GM12878 (cell line): ENCODE data around the gene C16orf86. TPM values are rescaled to one million over a fixed set of nuclear protein-coding genes. Genes with fewer than 3 reads are reported as not detected.

ENCODE experiments used
- BCL3 ChIP-seq: IDR thresholded peaks from 2 replicates; pipeline ENCODE4 v1.6.1; 2011; ENCODE audit warnings: borderline replicate concordance, low read depth, mild to moderate bottlenecking, moderate library complexity, low read length; ENCODE audit not compliant: insufficient read depth, poor library complexity, severe bottlenecking
- EZH2 ChIP-seq: IDR thresholded peaks from 2 replicates; pipeline ENCODE4 v1.6.1; 2012; ENCODE audit warnings: low read depth, mild to moderate bottlenecking, control low read depth, inconsistent platforms, low read length, borderline replicate concordance; ENCODE audit not compliant: control insufficient read depth
- FOXK2 ChIP-seq: fragments of 450-650 bp; IDR thresholded peaks from 2 replicates; pipeline ENCODE4 v1.6.1; 2017; ENCODE audit warnings: mild to moderate bottlenecking, moderate library complexity
- MEF2B ChIP-seq: fragments of 450-650 bp; IDR thresholded peaks from 2 replicates; pipeline ENCODE4 v1.6.1; 2018; ENCODE audit warnings: mild to moderate bottlenecking, moderate library complexity; ENCODE audit not compliant: partially characterized antibody, poor library complexity, severe bottlenecking
- MTA2 ChIP-seq: fragments of 450-650 bp; IDR thresholded peaks from 2 replicates; pipeline ENCODE4 v1.6.1; 2016; ENCODE audit warnings: low read depth, mild to moderate bottlenecking, moderate library complexity
- MXI1 ChIP-seq: fragments of 150-350 bp; IDR thresholded peaks from 2 replicates; pipeline ENCODE4 v1.6.1; 2011; ENCODE audit warnings: low read depth, mild to moderate bottlenecking, inconsistent platforms, low read length, improper control_type of control experiment
- NR2C2 ChIP-seq: IDR thresholded peaks from 2 replicates; pipeline ENCODE4 v1.6.1; 2011; ENCODE audit warnings: borderline replicate concordance, low read depth; ENCODE audit not compliant: control insufficient read depth, insufficient read length
- PAX5 ChIP-seq: IDR thresholded peaks from 2 replicates; pipeline ENCODE4 v1.6.1; 2011; ENCODE audit warnings: low read depth, low read length, borderline replicate concordance
- RFX5 ChIP-seq: IDR thresholded peaks from 2 replicates; pipeline ENCODE4 v1.6.1; 2011; ENCODE audit warnings: low read depth, low read length, improper control_type of control experiment
- STAT1 ChIP-seq: fragments of 450-650 bp; conservative IDR thresholded peaks from 2 replicates; pipeline ENCODE4 v1.6.1; 2014; ENCODE audit warnings: antibody characterized with exemption, mild to moderate bottlenecking
- ZBTB33 ChIP-seq: fragments of 450-650 bp; IDR thresholded peaks from 2 replicates; pipeline ENCODE4 v1.6.1; 2017; ENCODE audit warnings: mild to moderate bottlenecking
- polyA plus RNA-seq, 11 experiments: library from polyadenylated mRNA; depleted of rRNA in 4 of 11; unstranded in 6 of 11; stranded (reverse) in 5 of 11; fragments of >200 nt; fragmentation: Nextera tagmentation in 4 of 11; fragmentation: Illumina TruSeq in 1 of 11; extraction: Ambion mirVana in 4 of 11; extraction: Trizol in 1 of 11; gene quantifications; 1 replicate in 1 of 11; 2 replicates in 10 of 11; pipeline versions ENCODE4 v1.2.1 to v1.2.3, GENCODE V29; 2011 to 2016; ENCODE audit warnings: inconsistent platforms in 2 of 11, missing spikeins in 2 of 11, low read depth in 1 of 11
- total RNA-seq, 4 experiments: library from RNA; depleted of rRNA in 3 of 4; stranded (reverse); fragments of >200 nt in 3 of 4; fragmentation: Illumina TruSeq in 1 of 4; extraction: Trizol in 1 of 4; gene quantifications; 2 replicates each; pipeline versions ENCODE4 v1.2.1 to v1.2.3, GENCODE V29; 2013 to 2021

Gene C16orf86
- total and polyA plus RNA-seq, 10 of the 15 experiments (the other 5 are each of a cell fraction or from before 2014, with no cell fraction given), result 0.11 to 3.3 (median 1.6) TPM

- TF ChIP-seq STAT1 (0 out of 2 replicates have a peak, but pooled peaks have one; percentile 36), PAX5 (no peak), ZBTB33 (peak; percentile 93), NR2C2 (no peak), RFX5 (peak; percentile 13; the same call in 1 of the 2 replicates), MEF2B (no peak), MTA2 (no peak), BCL3 (no peak), FOXK2 (no peak), MXI1 (0 out of 2 replicates have a peak, but pooled peaks have one; percentile 29), EZH2 (no peak)
Measured at GRCh38 chr16:67667817-67668494, 1.3 kb downstream of the C16orf86 start (continued).
